ENCODE measurements around the gene CEACAM1. TPM values are rescaled to one million over a fixed set of nuclear protein-coding genes. Genes with fewer than 3 reads are reported as not detected.
"Not testable (repeated sequence)": the region's sequence is repeated elsewhere in the genome, so short reads cannot be mapped to it uniquely, and the experiment has no call there.

CEACAM1 gene
- total and polyA plus RNA-seq, 8 donors, result 5.6 to 24.0 (median 7.3) TPM

- intact Hi-C loops (cut with DNase I), result no loop called here
- Histone ChIP-seq H3K36me3 (no peaks in the 10 kb centered on the region), H3K4me3 (no peak overlapping the region), H3K27me3 (no peaks in the 10 kb centered on the region), H3K9me3 (no peaks in the 10 kb centered on the region), H3K4me1 (peaks cover 4 to 30% of the 10 kb centered on the region in 2 donors), H3K27ac (no peak overlapping the region)
- DNase-seq, result no peak
- no peak for TF ChIP-seq CTCF (IDR thresholded peaks at IDR 0.05)
- ATAC-seq, result no peak
These were observed 3.0 kb upstream of the CEACAM1 start for GRCh38 chr19:42531313-42531712.

GRCh38 chr19:42529248-42529764, 1.0 kb upstream of the CEACAM1 start:
- H3K36me3 ChIP-seq, result no peaks in the 10 kb centered on the region
- peak overlapping the region in 1 of 2 donors; percentile 32 for H3K4me3 ChIP-seq
- peak overlapping the region; percentile 6 to 84 for H3K27ac ChIP-seq
- no peaks in the 10 kb centered on the region for H3K27me3 ChIP-seq
- TF ChIP-seq CTCF (IDR thresholded peaks at IDR 0.05), result peak; percentile 84 to 97
- H3K4me1 ChIP-seq, result peaks cover 4 to 42% of the 10 kb centered on the region in 2 donors
- ATAC-seq (peak; percentile 97), DNase-seq (peak; percentile 25 to 83 (median 58))
- intact Hi-C loops (cut with DNase I), result loop anchor here in 1 of 2 donors (5.0 kb wide), 1 partner anchor 77 kb away; no protein-coding TSS in a partner anchor
- H3K9me3 ChIP-seq, result no peaks in the 10 kb centered on the region

GRCh38 chr19:42524943-42525342, 3.3 kb downstream of the CEACAM1 start:
- no peak for DNase-seq
- Histone ChIP-seq H3K4me1 (peaks cover 4 to 57% of the 10 kb centered on the region in 2 donors), H3K27me3 (no peaks in the 10 kb centered on the region), H3K27ac (peak overlapping the region in 1 of 2 donors; percentile 71), H3K9me3 (no peaks in the 10 kb centered on the region), H3K36me3 (peaks cover 0 to 24% of the 10 kb centered on the region in 2 donors), H3K4me3 (peak overlapping the region in 1 of 2 donors; percentile 3)
- intact Hi-C loops (cut with DNase I), result loop anchor here in 1 of 2 donors (5.0 kb wide), 1 partner anchor 73 kb away; no protein-coding TSS in a partner anchor
- ATAC-seq, result no peak
- no peak for TF ChIP-seq CTCF (IDR thresholded peaks at IDR 0.05)

GRCh38 chr19:42524250-42524649, 4.0 kb downstream of the CEACAM1 start:
- Histone ChIP-seq H3K27ac (peak overlapping the region in 1 of 2 donors; percentile 71), H3K27me3 (no peaks in the 10 kb centered on the region), H3K36me3 (peaks cover 0 to 30% of the 10 kb centered on the region in 2 donors), H3K4me1 (peaks cover 4 to 54% of the 10 kb centered on the region in 2 donors), H3K9me3 (no peaks in the 10 kb centered on the region), H3K4me3 (peak overlapping the region in 1 of 2 donors; percentile 3)
- no peak for ATAC-seq
- no peak for DNase-seq
- intact Hi-C loops (cut with DNase I), result no loop called here
- no peak for TF ChIP-seq CTCF (IDR thresholded peaks at IDR 0.05)

- intact Hi-C loops (cut with DNase I), result not testable (repeated sequence)
These were observed 6.0 kb downstream of the CEACAM1 start for GRCh38 chr19:42522262-42522661.

More at GRCh38 chr19:42522262-42522661, 6.0 kb downstream of the CEACAM1 start:
- DNase-seq, H3K4me3 ChIP-seq, ATAC-seq, H3K27me3 ChIP-seq, H3K9me3 ChIP-seq, H3K27ac ChIP-seq: not testable (repeated sequence)
- Histone ChIP-seq H3K4me1 (peaks cover 0 to 35% of the 10 kb centered on the region in 2 donors), H3K36me3 (peaks cover 0 to 37% of the 10 kb centered on the region in 2 donors)

All from left lung (tissue), 10 donors.